ENCODE measurements around the gene ADAMTS2.

The ADAMTS2 gene

DNA sequence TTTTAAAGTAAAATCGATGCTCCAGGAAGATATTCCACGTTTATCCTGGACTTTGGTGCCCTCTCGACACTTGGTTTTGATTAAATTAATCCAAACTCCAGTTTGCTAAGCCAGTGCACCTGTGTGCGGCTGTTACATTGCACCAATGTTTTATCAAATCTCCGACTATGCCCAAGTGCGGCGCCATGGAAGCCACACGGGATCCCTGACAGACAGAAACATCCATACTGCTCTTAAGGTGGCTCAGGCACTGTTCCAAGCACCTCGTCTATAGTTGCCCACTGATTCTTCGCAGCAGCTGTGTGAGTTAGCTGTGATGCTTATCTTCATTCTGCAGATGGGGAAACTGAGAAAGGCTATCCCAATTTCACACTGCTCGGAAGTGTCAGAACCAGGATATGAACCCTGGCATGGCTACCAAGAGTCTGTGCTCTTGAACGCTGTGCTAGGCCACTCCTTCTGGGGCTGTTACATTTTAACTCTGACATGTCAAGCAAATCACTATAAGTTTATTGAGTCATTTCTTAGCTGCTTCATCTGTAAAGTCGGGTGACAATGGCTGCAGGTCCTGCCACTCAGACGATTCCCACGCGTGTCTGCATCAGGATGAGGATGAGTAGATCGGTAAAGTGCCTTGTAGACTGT lies 113.0 kb downstream of the ADAMTS2 start:
- no peak for DNase-seq (ENCODE audit: low read depth in 2 of 2)

DNA sequence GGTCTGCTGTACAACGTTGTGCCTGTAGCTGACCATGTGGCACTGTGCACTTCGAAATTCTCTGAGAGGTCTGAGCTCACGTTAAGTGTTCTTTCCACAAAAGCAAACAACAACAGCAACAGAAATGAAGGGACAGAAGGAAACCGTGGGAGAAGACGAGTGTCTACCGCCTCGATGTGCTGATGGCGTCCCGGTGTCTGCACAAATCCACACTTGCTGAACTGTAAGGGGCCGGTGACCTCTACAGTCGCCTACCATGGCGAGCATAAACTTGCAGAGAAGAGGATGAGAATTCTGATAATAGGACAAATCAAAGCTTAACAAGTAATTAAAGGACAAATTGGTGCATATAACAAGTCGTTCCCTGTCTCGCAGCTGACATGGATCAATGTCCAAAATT lies 114.0 kb downstream of the ADAMTS2 start:
- DNase-seq (ENCODE audit: low read depth in 2 of 2) = no peak

DNA sequence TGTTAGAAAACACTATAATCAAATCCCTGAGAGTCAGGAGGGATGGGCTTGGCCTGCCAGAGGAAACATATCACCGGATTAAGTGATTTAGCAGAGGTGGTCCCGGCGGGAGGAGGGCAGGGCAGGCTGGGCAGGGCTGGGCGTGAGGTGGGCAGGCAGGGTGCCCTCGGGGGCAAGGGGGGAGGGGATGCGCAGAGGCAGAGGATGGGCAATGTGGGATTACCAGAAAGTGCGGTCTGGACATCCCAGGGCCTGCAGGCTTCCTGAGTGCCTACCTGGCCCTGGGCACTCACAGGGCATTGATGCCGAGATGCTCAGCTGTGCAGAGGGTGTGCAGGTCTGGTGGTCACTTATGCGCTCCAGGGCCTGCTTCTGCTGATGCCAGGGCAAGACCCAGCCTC lies 115.2 kb downstream of the ADAMTS2 start:
- DNase-seq (ENCODE audit: low read depth in 2 of 2) = no peak

DNA sequence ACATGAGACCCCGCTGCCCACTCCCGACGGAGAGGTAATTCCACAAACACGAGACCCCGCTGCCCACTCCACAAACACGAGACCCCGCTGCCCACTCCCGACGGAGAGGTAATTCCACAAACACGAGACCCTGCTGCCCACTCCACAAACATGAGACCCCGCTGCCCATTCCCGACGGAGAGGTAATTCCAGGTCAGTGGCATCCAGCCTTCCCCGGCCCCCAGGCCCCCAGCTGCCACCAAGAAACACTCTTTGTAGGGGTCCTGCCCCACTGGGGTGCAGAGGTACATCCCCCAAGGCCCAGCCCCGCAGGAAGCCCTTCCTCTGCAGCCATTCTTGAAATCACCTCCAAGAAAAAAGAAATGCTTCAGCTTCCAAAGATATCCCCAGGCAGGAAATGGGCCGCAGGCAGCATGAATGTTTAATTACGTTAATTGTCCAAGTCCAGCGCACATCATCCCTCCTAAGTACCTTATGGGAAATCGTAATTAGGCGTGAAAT lies 115.9 kb downstream of the ADAMTS2 start:
- no peak for DNase-seq (ENCODE audit: low read depth in 2 of 2)

DNA sequence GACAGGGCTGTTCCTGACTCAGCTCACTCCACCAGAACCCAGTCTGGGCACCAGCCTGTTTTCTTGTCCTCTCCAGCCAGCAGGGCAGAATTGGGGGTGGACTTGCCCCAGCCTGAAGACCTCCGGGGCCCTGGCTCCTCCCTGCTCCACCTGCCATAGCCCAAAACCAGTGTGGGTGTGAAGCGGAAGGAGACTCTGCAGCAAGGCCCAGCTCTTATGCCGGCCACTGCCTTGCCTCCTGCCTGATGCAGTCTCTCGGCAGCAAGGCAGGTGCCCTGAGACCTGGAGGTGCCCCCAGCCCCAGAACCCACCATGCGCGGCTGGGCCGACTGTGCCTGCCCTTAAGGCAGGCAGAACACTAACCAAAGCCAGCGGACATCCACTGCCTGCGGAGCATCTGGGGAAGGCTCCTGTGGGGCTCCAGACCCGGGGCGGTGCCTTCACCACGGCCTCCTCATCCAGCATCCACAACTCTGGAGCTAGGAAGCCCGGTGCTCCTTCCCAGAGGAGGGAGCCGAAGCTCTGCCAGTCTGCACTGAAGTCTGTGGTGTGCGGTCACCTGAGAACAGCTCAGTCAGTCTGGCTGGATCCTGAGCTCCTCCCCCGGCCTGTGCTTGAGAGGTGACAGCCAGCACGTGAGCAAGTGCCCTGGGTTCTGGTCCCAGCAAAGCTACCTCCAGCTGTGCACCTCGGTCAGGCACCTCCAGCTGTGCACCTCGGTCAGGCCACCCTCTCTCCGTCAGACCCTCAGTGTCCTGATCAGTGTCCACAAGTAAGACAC lies 116.7 kb downstream of the ADAMTS2 start:
- no peak for DNase-seq (ENCODE audit: low read depth in 2 of 2)

DNA sequence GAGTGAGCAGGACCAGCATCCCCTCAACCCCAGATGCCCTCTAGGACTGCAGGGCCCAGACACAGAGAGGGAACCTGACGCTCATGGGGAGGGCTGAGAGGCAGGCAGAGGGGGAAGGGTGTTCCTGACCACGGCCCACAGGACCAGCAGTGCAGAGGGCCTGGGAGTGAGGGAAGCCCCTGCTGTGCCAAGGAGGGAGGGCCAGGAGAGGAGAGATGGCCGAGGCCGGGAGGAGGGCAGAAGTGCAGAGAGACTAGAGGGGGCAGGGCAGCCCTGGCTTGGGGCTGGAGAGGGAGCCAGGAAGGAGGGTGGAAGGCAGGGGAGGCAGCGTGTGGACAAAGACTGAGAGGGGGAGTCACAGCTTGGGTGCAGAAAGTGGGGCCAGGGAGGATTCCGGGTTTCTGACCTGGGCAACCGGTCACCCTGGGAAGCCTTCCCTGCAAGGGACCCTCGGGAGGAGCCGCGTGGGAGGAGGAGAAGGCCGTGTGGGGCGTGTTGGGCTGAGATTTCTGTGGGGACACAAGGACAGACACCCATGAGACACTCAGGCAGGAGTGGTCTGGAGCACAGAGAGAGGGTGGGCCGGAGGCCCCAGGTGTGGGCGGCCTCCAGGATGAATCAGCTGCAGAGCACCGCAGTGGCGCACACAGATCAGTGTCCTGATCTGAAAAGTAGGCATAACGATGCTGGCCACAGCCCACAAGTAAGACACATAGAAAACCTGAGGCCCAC lies 117.5 kb downstream of the ADAMTS2 start:
- no peak for DNase-seq (ENCODE audit: low read depth in 2 of 2)

DNA sequence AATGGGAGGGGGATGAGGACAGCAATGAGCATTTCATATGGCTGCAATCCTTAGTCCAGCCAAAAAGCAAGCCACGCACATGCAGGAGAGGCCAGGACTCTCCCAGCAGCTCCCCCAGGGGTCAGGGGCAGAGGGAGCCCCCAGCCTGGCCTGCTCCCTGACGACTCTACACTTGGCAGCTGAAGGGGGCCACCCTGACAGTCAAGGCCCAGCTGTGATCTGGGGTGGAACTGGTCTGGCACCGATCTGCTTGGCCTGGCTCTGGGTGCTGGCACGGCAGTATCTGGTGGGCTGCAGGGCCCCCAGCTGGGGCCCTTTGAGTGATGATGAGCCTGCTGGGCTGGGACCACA lies 118.1 kb downstream of the ADAMTS2 start:
- DNase-seq (ENCODE audit: low read depth in 2 of 2) = no peak

DNA sequence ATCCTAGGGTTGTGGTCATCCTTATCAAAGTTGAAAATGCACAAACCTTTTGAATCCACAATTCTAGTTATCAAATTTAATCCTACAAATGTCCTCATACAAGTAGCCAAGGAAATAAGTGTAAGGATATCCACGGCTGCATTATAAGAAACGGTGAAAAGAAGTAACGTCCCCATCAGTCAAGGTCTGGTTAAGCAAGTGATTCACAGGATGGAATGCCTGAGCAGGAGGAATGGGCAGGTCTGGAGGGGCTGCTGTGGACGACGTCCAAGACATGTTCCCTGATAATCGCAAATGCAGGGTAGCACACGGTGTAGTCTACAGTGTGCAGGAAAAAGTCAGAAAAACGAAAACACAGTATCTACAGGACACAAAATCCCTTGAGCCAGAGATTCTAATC lies 118.6 kb downstream of the ADAMTS2 start:
- DNase-seq (ENCODE audit: low read depth in 2 of 2) = no peak

DNA sequence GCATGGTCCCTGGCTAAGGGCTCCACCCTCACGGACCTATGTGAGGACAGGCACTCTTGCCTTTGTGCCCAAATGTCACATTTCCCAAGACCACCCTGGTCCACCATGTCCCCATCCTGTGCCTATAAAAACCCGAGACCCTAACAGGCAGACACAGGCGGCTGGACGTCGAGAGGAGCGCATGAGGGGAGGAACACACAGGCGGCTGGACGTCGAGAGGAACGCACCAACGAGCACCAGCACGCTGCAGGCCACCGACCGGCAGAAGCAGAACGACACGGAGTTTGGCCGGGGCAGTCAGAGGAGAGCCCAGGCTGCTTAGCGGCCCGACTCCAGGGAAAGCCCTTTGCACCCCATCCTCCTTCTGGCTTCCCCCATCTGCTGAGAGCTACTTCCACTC lies 119.9 kb downstream of the ADAMTS2 start:
- DNase-seq (ENCODE audit: low read depth in 2 of 2) = no peak

DNA sequence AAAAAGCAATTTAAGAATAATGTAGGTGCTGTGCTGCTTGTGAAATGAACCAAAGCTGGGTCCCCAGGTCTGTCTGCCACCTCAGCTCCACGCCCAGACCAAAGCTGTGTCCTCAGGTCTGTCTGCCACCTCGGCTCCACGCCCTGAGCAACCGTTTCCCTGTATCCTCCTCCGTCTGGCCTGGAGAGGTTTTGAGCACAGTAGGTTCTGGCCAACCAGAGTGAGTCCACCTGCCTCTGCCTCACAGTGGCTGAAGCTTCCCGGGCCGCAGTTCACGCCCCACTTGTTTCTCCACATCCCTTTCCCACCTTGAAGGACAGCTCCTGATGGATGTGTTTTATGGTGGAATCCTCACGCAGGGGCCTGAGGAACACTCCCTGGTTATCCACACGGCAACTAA lies 120.5 kb downstream of the ADAMTS2 start:
- no peak for DNase-seq (ENCODE audit: low read depth in 2 of 2)

DNA sequence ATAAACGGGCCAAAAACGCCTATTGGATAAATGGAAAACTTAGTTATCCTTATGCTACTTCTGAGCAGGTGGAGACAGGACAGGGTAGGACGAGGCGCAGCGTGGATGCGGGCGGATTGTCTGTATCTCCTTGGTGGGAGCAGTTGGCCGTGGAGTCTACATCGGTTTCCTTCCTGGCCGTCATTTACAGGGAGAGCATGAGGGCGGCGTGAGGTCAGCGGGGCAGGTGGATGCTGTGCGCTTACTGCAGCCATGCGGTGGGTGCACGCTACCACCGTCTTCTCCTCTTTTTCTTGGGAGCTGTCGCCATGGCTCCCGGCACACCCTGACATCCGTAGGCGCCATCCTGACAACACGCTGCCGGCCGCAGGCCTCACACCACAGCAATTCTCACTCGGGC lies 121.3 kb downstream of the ADAMTS2 start:
- no peak for DNase-seq (ENCODE audit: low read depth in 2 of 2)

DNA sequence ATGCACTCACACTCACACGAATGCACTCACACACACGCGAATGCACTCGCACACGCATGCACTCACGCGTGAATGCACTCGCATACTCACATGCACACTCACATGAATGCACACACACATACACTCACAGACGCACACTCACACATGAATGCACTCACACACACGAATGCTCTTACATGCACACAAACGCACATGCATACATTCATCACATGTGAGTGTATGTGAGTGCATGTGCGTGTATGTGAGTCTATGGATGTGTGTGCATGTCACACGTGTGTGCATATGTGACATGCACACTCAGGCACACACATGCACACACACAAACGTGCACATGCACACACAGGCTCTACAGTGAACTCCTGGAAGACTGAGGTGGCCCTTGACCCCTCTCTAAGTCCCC lies 121.7 kb downstream of the ADAMTS2 start:
- no peak for DNase-seq (ENCODE audit: low read depth in 2 of 2)

DNA sequence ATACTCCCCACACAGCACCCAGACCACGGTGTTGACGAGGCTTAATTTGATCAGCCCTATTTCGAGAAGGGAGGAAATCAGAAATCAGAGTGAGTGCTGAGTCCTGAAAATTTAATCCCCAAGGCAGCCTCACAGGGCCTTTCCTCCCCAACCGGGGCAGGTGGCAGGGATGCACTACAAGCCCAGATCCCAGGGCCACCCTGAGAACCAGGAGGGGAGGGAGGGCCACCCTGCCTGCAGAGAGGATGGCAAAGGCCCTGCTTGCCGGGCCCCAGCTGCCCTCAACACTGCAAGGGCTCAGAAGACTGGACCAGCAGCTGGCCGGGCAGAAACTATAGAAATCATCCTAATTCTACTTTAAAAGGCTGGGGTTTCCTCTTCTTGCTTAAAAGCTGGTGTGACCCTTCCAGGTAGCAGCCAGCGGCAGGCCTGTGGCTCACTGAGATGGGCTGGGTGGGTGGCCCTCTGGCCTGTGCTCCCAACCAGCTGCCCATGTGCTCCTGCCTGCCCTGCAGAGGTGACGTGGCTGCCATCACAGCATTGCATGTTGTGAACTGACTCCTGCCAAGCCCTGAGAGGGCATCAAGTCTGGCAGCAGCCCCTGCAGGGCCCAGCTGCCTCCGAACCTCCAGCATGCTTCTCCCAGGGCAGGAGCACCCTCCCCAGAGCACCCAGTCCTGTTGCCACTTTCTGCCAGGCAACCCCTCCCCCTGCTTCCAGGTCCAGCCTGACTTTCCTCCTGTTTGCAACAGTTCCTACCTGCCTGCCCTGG lies 122.8 kb downstream of the ADAMTS2 start:
- DNase-seq (ENCODE audit: low read depth in 2 of 2) = no peak

DNA sequence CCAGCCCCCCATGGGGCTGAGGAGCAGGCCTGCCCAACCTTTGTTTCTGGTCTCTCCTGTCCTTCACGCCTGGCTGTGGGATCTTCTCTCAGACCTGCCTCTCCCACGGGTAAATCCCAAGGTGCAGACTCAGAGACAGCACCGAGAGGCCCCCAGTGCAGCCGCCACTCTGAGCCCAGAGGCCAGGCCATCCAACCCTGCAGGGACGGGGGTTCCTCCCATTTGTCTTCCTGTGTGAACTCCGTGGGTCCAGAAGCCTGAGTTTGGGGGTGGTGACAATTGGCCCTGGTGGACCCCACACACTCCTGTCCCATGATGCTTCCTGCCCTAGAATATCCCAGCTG lies 123.4 kb downstream of the ADAMTS2 start:
- no peak for DNase-seq (ENCODE audit: low read depth in 2 of 2)

DNA sequence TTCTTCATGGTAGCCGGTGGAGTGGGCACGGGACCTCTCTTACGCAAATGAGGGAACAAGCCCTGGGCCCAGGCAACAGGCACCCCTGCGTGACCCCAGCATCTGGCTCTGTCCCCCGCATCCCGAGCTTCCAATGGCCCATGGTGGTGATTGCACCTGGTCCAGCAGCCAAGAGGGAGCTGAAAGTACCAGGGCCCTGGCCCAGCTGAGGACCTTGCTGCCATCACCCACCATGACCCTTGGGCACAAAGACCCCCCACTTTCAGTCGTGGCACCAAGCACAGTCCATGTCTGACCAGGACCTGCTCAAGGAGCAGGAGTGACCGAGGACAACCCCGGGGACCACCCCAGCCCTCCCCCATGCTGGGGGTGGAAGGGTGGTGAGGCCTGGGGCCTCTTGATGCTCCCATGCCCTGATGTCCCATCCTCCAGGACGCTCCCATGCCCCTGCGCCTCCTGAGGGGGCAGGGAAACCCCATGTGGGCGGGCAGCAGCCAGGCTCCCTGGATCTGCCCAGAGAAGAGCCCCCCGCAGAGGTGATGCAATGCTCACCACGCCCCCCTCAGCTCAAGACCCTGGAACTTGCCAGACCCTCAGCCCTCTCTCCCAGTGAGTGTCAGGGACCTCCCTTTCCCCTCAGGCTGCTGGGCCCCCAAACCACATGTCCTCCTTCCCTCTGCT lies 123.9 kb downstream of the ADAMTS2 start:
- DNase-seq (ENCODE audit: low read depth in 2 of 2) = no peak

DNA sequence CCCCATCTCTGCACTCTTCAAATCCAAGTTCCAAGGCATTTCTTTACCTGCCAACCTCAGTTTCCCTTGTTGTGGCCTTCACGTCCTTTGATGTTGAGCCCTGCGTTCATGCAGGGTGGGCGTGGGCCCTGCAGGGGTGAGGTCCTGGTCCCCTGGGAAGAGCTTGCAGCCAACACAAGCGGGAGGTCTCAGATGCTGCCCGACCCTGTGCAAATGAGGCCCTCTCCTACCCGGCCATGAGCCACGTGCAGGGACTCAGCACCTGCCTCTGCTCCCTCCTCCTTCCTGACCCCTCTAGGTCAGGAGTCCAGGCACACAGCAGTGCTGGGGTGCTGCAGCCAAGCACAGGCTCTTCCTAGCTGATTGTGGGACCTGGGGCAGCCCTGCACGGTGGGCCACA lies 124.5 kb downstream of the ADAMTS2 start:
- DNase-seq (ENCODE audit: low read depth in 2 of 2) = no peak

DNA sequence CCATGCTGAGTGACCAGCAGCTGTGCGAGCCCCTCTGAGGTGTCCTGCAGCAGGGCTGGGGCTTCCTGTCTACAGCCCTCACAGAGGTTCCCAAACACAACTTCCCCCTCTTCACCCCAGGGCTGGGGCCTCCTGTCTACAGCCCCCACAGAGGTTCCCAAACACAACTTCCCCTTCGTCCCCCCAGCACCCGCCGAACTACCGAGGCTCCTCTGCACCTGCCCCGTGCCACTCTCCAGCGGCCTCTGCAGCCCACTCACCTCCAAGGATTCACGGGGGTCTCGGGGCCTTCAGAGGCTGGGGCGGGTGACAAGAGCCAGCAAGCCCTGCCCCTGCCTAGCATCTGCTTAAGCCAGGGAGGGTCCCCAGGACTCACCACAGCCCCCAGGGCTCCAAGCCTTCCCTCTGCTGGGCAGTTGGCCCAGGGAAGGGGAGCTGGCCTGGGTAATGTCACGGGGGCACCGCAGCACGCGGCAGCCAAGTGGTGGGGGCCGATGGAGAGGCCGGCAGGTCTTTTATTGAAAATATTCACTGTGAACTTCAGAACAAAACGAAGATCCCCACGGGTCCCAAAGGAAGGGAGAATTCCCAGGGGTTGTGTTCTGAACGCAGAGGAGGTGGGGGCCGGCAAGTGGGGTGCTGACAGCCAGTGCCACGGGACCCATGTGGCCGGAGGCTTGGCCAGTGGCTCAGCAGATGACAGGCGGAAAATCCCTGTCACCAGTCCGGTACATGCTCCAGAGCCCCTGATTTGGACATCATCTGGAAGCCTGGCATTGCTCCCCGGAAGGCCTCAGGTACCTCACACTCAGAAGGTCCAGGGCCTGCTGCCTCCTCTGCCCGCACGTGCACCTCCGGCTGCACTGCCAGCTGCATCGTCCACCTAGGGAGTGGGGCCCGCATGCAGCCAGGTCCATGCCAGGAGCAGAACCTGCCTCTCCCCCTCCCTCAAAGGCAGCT lies 125.3 kb downstream of the ADAMTS2 start:
- no peak for DNase-seq (ENCODE audit: low read depth in 2 of 2)

DNA sequence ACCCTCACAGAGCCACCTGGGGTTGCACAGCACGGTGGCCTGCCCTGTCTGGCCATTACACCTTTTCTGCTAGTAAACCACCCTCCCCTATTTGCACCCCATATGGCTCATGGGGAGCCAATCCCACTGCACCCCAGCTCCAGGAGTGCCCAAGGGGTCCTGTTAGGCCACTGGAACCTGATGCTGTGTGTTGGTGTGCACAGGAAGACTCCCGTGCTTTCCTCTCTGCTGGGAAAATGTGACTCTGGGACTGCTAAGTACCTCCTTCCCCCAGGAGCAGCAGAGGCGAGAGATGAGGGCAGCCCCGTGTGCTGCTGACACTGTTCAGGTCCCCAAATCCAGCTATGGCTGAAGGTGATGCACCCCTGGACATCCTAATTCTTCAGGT lies 126.3 kb downstream of the ADAMTS2 start:
- DNase-seq (ENCODE audit: low read depth in 2 of 2) = no peak

DNA sequence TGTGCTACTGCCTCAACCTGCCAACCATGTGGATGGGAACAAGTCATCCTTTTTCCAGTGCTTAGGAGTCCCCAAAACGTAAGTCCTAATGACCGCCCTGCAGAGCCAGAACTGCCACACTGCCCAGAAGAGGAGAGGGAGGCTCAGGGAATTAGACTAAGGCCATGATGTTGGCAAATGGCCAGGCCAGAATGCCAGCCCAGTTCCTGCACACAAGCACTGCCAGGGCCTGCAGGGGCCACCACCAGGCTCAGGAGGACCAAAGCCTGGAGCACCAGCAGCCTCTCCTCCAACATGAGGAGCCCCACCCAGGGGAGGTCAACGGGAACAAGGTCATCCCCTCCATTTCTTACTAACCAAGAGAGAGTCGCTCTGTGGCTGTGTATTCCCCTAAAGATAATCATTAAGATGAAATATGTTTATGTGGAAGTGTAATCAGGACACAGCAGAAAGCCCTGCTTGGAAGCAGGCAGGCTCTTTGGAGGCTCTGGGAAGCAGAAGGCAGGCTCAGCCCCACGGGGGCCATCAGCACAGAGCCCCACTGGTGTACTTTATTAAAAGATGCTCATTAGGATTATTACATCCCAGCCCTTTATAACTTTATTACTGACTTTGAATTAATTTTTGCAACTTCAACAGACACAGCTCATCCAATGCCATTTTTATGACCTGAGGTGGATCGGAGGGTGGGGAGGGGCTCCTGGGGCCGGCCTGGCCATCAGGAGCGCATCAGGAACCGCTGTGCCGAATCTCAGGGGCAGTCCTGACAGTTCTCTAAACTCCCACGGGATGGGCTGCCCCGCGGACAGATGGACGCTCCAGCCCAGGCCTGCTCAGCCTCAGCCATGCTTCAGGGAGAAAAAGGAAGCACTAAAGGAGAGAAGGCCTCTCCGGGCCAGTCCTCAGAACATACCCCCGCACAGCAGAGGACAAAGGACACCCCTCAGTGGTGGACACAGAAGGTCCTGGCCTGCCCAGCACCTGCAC lies 127.0 kb downstream of the ADAMTS2 start:
- DNase-seq (ENCODE audit: low read depth in 2 of 2) = no peak

All from stimulated activated CD4-positive, alpha-beta T cell treated with anti-CD3 and anti-CD28 coated beads, Interleukin-4, amount 100 ng/mL, for 48 hours (primary cell).